Mesothelial cell of epicardium (in vitro differentiated cells): Measurements from ENCODE around the gene CHM. TPM values are rescaled to one million over a fixed set of nuclear protein-coding genes. Genes with fewer than 3 reads are reported as not detected.
"Not testable (repeated sequence)": the region's sequence is repeated elsewhere in the genome, so short reads cannot be mapped to it uniquely, and the experiment has no call there.

Experiments
- DNase-seq, 2 experiments: peaks; one replicate each; pipeline ENCODE4 v3.0.0; 2021; ENCODE audit warnings: low spot score in 2 of 2; ENCODE audit not compliant: unreplicated experiment in 2 of 2
- H3K27ac Mint-ChIP-seq: 2 replicates; pipeline ENCODE4 v1.8.0; 2021; ENCODE audit warnings: mixed read lengths
- H3K27me3 Mint-ChIP-seq: 2 replicates; pipeline ENCODE4 v1.8.0; 2021; ENCODE audit warnings: low read depth, mixed read lengths
- H3K36me3 Mint-ChIP-seq: 2 replicates; pipeline ENCODE4 v1.8.0; 2021; ENCODE audit warnings: mixed read lengths
- H3K4me1 Mint-ChIP-seq: 2 replicates; pipeline ENCODE4 v1.8.0; 2021; ENCODE audit warnings: mixed read lengths
- H3K4me3 Mint-ChIP-seq: 2 replicates; pipeline ENCODE4 v1.8.0; 2021; ENCODE audit warnings: mild to moderate bottlenecking, moderate library complexity, mixed read lengths
- H3K9me3 Mint-ChIP-seq: 2 replicates; pipeline ENCODE4 v1.8.0; 2021; ENCODE audit warnings: mixed read lengths
- total RNA-seq: library from RNA; stranded (reverse); gene quantifications from 3 replicates; pipeline ENCODE4 v1.2.1, GENCODE V29; 2021
- TF ChIP-seq, protein P1 (sequence below): fragments of 200-600 bp; sonication (generic); IDR thresholded peaks from one replicate; pipeline ENCODE4 v1.5.0; 2021; ENCODE audit warnings: antibody characterized with exemption; ENCODE audit not compliant: unreplicated experiment

Gene CHM
- total RNA-seq, 1 donor from 2014 or later = 43.2 TPM

DNA sequence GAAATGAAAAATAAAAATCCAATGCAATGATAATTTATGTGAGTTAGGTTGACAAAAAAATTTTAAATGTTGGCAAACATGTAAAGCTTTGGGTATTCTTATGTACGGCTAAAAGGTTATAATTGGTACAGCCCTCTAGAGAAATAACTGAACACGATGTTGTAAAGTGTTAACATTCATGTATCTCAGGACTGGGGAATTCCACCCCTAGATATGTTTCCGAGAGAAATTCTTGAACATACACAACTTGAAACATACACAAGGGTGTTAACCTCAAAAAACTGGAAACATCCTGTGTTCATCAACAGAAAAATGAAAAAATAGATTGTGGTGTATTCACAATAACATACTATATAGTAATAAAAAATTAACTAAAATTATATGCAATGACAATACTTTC lies 91.8 kb downstream of the CHM start:
- H3K4me3 Mint-ChIP-seq = no peak overlapping the region
- no peaks in the 10 kb centered on the region for H3K27me3 Mint-ChIP-seq
- DNase-seq = no peak
- H3K36me3 Mint-ChIP-seq = peaks cover 53% of the 10 kb centered on the region
- peaks cover 27% of the 10 kb centered on the region for H3K9me3 Mint-ChIP-seq
- peaks cover 13% of the 10 kb centered on the region for H3K4me1 Mint-ChIP-seq
- H3K27ac Mint-ChIP-seq = no peak overlapping the region
- TF ChIP-seq, protein P1, sequence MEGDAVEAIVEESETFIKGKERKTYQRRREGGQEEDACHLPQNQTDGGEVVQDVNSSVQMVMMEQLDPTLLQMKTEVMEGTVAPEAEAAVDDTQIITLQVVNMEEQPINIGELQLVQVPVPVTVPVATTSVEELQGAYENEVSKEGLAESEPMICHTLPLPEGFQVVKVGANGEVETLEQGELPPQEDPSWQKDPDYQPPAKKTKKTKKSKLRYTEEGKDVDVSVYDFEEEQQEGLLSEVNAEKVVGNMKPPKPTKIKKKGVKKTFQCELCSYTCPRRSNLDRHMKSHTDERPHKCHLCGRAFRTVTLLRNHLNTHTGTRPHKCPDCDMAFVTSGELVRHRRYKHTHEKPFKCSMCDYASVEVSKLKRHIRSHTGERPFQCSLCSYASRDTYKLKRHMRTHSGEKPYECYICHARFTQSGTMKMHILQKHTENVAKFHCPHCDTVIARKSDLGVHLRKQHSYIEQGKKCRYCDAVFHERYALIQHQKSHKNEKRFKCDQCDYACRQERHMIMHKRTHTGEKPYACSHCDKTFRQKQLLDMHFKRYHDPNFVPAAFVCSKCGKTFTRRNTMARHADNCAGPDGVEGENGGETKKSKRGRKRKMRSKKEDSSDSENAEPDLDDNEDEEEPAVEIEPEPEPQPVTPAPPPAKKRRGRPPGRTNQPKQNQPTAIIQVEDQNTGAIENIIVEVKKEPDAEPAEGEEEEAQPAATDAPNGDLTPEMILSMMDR = no peak

DNA sequence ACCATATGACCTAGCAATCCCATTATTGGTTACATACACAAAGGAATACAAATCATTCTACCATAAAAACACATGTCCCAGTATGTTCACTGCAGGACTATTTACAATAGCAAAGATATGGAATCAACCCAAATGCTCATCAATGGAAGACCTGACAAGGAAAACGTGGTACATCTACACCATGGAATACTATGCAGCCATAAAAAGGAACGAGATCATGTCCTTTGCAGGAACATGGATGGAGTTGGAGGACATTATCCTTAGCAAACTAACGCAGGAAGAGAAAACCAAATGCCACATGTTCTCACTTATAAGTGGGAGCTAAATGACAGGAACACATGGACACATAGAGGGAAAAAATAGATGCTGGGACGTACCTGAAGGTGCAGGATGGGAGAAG lies 102.6 kb downstream of the CHM start:
- peaks cover 39% of the 10 kb centered on the region for H3K9me3 Mint-ChIP-seq
- H3K27ac Mint-ChIP-seq, H3K4me3 Mint-ChIP-seq, H3K27me3 Mint-ChIP-seq, H3K4me1 Mint-ChIP-seq, DNase-seq: not testable (repeated sequence)
- H3K36me3 Mint-ChIP-seq = peaks cover 60% of the 10 kb centered on the region

DNA sequence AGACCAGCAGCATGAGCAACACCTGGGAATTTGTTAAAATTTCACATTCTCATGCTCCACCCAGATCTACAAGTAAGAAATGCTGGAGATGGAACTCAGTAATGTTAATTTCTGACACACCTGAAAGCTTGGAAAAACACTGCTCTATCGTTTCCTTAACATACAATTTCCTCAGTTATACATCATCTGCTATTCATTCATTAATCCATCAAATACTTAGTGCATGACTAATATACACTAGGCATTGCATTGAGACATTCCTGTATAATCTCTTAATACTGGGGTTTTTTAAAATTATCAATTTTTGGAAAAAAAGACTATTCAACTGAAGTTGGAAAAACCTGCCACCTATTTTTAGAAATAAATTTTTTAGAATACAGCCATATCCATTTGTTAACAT lies 106.1 kb downstream of the CHM start:
- H3K9me3 Mint-ChIP-seq = peaks cover 25% of the 10 kb centered on the region
- H3K27ac Mint-ChIP-seq = no peak overlapping the region
- no peaks in the 10 kb centered on the region for H3K4me1 Mint-ChIP-seq
- no peak for DNase-seq
- H3K4me3 Mint-ChIP-seq = no peak overlapping the region
- peaks cover 42% of the 10 kb centered on the region for H3K36me3 Mint-ChIP-seq
- TF ChIP-seq, protein P1 = no peak
- no peaks in the 10 kb centered on the region for H3K27me3 Mint-ChIP-seq

DNA sequence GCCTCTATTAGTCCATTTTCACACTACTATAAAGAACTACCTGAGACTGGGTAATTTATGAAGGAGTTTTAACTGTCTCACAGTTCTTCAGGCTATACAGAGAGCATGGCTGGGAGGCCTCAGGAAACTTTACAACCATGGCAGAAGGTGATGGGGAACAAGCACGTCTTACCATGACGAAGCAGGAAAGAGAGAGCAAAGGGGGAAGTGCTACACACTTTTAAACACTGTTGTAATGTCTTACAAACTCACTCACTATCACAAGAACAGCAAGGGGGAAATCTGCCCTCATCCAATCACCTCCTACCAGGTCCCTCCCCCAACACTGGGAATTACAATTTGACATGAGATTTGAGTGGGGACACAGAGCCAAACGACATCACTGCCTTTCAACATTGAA lies 107.4 kb downstream of the CHM start:
- DNase-seq = not testable (repeated sequence)

DNA sequence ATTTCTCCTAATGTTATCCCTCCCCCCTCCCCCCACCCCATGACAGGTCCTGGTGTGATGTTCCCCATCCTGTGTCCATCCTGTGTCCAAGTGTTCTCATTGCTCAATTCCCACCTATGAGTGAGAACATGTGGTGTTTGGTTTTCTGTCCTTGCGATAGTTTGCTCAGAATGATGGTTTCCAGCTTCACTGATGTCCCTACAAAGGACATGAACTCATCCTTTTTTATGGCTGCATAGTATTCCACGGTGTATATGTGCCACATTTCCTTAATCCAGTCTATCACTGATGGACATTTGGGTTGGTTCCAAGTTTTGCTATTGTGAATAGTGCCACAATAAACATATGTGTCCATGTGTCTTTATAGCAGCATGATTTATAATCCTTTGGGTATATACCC lies 113.0 kb downstream of the CHM start:
- not testable (repeated sequence) for H3K9me3 Mint-ChIP-seq, H3K27ac Mint-ChIP-seq, H3K27me3 Mint-ChIP-seq, DNase-seq, H3K4me3 Mint-ChIP-seq
- peaks cover 19% of the 10 kb centered on the region for H3K4me1 Mint-ChIP-seq
- peaks cover 11% of the 10 kb centered on the region for H3K36me3 Mint-ChIP-seq

More for the DNA sequence above, 107.4 kb downstream of the CHM start:
- not testable (repeated sequence) for H3K4me1 Mint-ChIP-seq, H3K4me3 Mint-ChIP-seq, H3K27ac Mint-ChIP-seq, H3K27me3 Mint-ChIP-seq
- Mint-ChIP-seq H3K36me3 (peaks cover 32% of the 10 kb centered on the region), H3K9me3 (peaks cover 17% of the 10 kb centered on the region)

DNA sequence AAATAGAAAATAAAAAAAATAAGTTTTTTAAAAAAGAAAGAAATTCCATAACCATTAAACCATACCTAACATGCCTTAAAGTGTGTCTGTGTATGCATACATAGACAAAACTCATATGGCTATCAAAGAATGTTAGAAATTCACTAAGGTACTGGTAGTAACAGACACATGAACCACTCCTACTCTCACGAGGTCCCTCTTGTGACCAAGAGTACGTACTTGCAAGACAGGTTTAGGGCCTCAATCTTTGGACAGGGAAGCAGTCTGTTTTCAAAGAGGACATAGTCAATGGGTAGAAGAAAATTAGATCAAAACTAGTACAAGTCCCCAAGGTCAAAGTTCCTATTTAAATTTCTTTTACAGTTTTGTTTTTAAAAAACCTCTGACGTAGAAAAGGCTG lies 117.3 kb downstream of the CHM start:
- Mint-ChIP-seq H3K4me3 (no peak overlapping the region), H3K9me3 (peaks cover 2% of the 10 kb centered on the region), H3K27ac (peak overlapping the region; percentile 88), H3K4me1 (peaks cover 51% of the 10 kb centered on the region), H3K27me3 (no peaks in the 10 kb centered on the region), H3K36me3 (peaks cover 10% of the 10 kb centered on the region)
- TF ChIP-seq, protein P1 = no peak
- DNase-seq = no peak

DNA sequence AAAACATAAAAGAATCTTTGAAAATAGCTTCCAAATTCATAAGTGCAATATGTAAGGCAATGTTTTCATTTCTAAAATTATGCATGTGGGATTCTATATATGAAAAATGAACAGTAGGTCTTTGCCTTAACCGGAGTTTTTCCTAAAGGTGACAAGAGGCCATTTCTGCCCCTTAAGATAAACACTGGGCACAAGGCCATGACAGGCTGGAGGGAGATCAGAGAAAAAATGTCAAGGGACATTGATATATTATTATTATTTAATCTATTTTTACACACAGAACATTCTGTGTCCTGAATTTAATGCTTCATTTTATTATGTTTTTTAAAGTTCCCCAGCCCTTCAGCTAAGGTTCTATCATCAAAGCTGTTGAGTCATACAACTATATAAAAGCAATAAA lies 118.8 kb downstream of the CHM start:
- DNase-seq = no peak
- H3K27me3 Mint-ChIP-seq = no peaks in the 10 kb centered on the region
- peaks cover 51% of the 10 kb centered on the region for H3K4me1 Mint-ChIP-seq
- TF ChIP-seq, protein P1 = no peak
- peak overlapping the region; percentile 84 for H3K27ac Mint-ChIP-seq
- H3K36me3 Mint-ChIP-seq = peaks cover 9% of the 10 kb centered on the region
- no peaks in the 10 kb centered on the region for H3K9me3 Mint-ChIP-seq
- no peak overlapping the region for H3K4me3 Mint-ChIP-seq
